ENCODE data around the gene LPP. TPM values are rescaled to one million over a fixed set of nuclear protein-coding genes. Genes with fewer than 3 reads are reported as not detected.

The LPP gene
- total RNA-seq, 1 experiment from 2014 or later: 54.0 TPM

DNA sequence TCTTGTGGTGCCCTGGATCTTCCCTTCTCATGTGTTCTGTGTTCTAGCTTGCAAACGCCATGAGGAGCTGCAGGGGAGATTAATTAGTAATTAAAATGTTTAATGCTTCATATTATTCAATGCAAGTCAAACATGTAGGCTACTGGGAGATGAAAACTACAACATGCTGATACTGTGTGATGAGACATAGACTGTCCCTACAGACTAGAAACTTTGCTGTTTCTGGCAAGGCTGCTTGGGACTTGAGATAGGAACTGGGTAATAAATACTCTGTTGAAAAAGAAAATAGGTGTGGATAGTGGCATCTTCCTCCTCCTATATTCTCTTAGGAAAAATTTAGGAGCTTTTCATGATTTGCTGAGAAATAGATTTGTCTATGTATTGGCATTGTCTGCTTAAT is 379.2 kb downstream of the LPP start (continued):
- TF ChIP-seq, protein P1, sequence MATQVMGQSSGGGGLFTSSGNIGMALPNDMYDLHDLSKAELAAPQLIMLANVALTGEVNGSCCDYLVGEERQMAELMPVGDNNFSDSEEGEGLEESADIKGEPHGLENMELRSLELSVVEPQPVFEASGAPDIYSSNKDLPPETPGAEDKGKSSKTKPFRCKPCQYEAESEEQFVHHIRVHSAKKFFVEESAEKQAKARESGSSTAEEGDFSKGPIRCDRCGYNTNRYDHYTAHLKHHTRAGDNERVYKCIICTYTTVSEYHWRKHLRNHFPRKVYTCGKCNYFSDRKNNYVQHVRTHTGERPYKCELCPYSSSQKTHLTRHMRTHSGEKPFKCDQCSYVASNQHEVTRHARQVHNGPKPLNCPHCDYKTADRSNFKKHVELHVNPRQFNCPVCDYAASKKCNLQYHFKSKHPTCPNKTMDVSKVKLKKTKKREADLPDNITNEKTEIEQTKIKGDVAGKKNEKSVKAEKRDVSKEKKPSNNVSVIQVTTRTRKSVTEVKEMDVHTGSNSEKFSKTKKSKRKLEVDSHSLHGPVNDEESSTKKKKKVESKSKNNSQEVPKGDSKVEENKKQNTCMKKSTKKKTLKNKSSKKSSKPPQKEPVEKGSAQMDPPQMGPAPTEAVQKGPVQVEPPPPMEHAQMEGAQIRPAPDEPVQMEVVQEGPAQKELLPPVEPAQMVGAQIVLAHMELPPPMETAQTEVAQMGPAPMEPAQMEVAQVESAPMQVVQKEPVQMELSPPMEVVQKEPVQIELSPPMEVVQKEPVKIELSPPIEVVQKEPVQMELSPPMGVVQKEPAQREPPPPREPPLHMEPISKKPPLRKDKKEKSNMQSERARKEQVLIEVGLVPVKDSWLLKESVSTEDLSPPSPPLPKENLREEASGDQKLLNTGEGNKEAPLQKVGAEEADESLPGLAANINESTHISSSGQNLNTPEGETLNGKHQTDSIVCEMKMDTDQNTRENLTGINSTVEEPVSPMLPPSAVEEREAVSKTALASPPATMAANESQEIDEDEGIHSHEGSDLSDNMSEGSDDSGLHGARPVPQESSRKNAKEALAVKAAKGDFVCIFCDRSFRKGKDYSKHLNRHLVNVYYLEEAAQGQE (IDR thresholded peaks at IDR 0.05; ENCODE audit: low read depth): no peak
- no peak for TF ChIP-seq RAD21 (IDR thresholded peaks at IDR 0.05; ENCODE audit: low read depth)
- TF ChIP-seq EZH2phosphoT487 (IDR thresholded peaks at IDR 0.05; ENCODE audit: borderline replicate concordance): no peak
- no peak for TF ChIP-seq EGR1 (IDR thresholded peaks at IDR 0.05; ENCODE audit: low read depth)
- TF ChIP-seq JUND (IDR thresholded peaks at IDR 0.05): no peak
- TF ChIP-seq, protein P2, sequence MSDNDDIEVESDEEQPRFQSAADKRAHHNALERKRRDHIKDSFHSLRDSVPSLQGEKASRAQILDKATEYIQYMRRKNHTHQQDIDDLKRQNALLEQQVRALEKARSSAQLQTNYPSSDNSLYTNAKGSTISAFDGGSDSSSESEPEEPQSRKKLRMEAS (IDR thresholded peaks at IDR 0.05): no peak

DNA sequence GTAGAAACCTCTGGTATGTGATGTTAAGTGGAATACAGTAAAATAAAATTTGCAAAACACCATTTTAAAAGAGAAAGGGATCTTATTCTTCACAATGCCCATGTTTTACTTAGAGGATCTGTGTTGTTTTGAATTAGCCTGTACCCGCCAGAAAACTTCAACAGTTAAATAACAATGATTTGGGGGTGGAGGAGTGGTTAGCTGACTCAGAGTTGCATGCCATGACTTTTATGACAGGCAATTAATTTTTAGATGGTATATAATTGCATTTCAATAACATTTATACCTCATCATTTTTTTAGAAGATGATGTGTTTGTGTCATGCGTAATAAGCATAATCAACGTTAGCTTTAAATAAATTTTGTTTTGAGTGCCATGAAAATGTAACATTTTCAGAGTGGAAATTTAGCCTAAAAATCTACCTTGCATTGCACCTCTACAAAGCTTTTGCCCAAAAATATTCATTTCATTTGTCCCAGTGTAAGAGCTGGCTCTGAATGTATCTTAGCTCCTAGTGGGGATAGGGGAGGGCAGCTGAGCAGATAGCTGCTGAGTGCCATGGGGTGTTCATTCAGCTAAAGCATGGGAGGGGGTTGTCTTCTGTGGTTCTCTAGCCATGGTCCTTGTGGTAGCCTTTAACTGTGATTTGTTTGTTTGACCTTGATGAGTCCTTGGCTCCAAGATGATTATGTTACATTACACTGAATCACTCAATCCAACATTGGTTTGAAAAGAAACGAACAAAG is 379.8 kb downstream of the LPP start:
- ChIA-PET RAD21 (ENCODE audit: low non-redundant PET in 1 of 2, low total read pairs in 2 of 2, uncharacterized antibody in 2 of 2, unreplicated experiment in 2 of 2) (no interaction called here), CTCF (no interaction called here), POLR2A (no interaction called here)
- Histone ChIP-seq H3K27me3 (ENCODE audit: insufficient read depth, low read length) (no peaks in the 10 kb centered on the region), H3K9me2 (ENCODE audit: insufficient read depth) (no peaks in the 10 kb centered on the region), H3K4me2 (ENCODE audit: low read length) (no peak overlapping the region), H3K36me3 (ENCODE audit: control insufficient read depth in 1 of 2, insufficient read depth in 2 of 2, low read length in 2 of 2) (no peaks in the 10 kb centered on the region), H3K27ac (ENCODE audit: low read depth, low read length) (no peak overlapping the region), H3K9me3 (ENCODE audit: control insufficient read depth in 1 of 2, insufficient read depth in 1 of 2, low read depth in 1 of 2, low read length in 2 of 2) (no peaks in the 10 kb centered on the region), H3K79me2 (ENCODE audit: insufficient read depth, low read length) (no peaks in the 10 kb centered on the region), H3K9ac (ENCODE audit: low read length) (no peak overlapping the region), H4K20me1 (ENCODE audit: insufficient read depth) (no peaks in the 10 kb centered on the region), H3K4me1 (ENCODE audit: control insufficient read depth in 1 of 2, insufficient read depth in 2 of 2, low read length in 2 of 2) (no peaks in the 10 kb centered on the region), H3K4me3 (replicated peaks in 1 of 2; ENCODE audit: low read depth in 1 of 2, low read length in 2 of 2) (no peak overlapping the region), H2AFZ (ENCODE audit: low read depth, low read length, poor library complexity, severe bottlenecking) (no peak overlapping the region)
- ATAC-seq: no peak
- no peak for DNase-seq (ENCODE audit: low read depth, low spot score)
- intact Hi-C loops (cut with micrococcal nuclease): loop anchor here (10.0 kb wide), 1 partner anchor 789 kb away; the partner anchor contains the start of gene BCL6
- BruUV-seq (replicated peaks): no TSS peak
- no peak for TF ChIP-seq RAD21 (IDR thresholded peaks at IDR 0.05; ENCODE audit: low read depth)
- TF ChIP-seq, protein P3, sequence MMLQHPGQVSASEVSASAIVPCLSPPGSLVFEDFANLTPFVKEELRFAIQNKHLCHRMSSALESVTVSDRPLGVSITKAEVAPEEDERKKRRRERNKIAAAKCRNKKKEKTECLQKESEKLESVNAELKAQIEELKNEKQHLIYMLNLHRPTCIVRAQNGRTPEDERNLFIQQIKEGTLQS (IDR thresholded peaks at IDR 0.05): no peak
- TF ChIP-seq ZNF274 (IDR thresholded peaks at IDR 0.05; ENCODE audit: low read depth, low read length): no peak
- TF ChIP-seq, protein P4, sequence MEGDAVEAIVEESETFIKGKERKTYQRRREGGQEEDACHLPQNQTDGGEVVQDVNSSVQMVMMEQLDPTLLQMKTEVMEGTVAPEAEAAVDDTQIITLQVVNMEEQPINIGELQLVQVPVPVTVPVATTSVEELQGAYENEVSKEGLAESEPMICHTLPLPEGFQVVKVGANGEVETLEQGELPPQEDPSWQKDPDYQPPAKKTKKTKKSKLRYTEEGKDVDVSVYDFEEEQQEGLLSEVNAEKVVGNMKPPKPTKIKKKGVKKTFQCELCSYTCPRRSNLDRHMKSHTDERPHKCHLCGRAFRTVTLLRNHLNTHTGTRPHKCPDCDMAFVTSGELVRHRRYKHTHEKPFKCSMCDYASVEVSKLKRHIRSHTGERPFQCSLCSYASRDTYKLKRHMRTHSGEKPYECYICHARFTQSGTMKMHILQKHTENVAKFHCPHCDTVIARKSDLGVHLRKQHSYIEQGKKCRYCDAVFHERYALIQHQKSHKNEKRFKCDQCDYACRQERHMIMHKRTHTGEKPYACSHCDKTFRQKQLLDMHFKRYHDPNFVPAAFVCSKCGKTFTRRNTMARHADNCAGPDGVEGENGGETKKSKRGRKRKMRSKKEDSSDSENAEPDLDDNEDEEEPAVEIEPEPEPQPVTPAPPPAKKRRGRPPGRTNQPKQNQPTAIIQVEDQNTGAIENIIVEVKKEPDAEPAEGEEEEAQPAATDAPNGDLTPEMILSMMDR (IDR thresholded peaks at IDR 0.05 in 2 of 3, conservative IDR thresholded peaks at IDR 0.05 in 1 of 3; ENCODE audit: borderline replicate concordance in 1 of 3, insufficient read depth in 1 of 3, low read depth in 2 of 3, low read length in 2 of 3): no peak
- TF ChIP-seq YY1 (IDR thresholded peaks at IDR 0.05; ENCODE audit: extremely low read depth, insufficient replicate concordance, low read depth, low read length): no peak
- TF ChIP-seq, protein P5, sequence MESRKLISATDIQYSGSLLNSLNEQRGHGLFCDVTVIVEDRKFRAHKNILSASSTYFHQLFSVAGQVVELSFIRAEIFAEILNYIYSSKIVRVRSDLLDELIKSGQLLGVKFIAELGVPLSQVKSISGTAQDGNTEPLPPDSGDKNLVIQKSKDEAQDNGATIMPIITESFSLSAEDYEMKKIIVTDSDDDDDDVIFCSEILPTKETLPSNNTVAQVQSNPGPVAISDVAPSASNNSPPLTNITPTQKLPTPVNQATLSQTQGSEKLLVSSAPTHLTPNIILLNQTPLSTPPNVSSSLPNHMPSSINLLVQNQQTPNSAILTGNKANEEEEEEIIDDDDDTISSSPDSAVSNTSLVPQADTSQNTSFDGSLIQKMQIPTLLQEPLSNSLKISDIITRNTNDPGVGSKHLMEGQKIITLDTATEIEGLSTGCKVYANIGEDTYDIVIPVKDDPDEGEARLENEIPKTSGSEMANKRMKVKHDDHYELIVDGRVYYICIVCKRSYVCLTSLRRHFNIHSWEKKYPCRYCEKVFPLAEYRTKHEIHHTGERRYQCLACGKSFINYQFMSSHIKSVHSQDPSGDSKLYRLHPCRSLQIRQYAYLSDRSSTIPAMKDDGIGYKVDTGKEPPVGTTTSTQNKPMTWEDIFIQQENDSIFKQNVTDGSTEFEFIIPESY (IDR thresholded peaks at IDR 0.05; ENCODE audit: extremely low read depth, insufficient replicate concordance, low read length): no peak
- no peak for TF ChIP-seq TCF7L2 (IDR thresholded peaks at IDR 0.05; ENCODE audit: borderline replicate concordance, extremely low read depth, insufficient read depth, insufficient read length)
- TF ChIP-seq POLR2A (IDR thresholded peaks at IDR 0.05; ENCODE audit: borderline replicate concordance, extremely low read depth, insufficient read depth, insufficient read length): no peak
- no peak for TF ChIP-seq SIN3A (IDR thresholded peaks at IDR 0.05; ENCODE audit: low read depth)
- no peak for TF ChIP-seq CBX3 (IDR thresholded peaks at IDR 0.05; ENCODE audit: low read depth)
- no peak for TF ChIP-seq EZH2phosphoT487 (IDR thresholded peaks at IDR 0.05; ENCODE audit: borderline replicate concordance)
- TF ChIP-seq FOSL1 (IDR thresholded peaks at IDR 0.05; ENCODE audit: low read depth): no peak
- TF ChIP-seq JUND (IDR thresholded peaks at IDR 0.05): no peak
- TF ChIP-seq SRF (IDR thresholded peaks at IDR 0.05; ENCODE audit: low read depth): no peak
